Measurements from ENCODE around the gene PYURF.

The PYURF gene

GRCh38 chr4:88517825-88518224 is 5.8 kb downstream of the PYURF start:
- H3K4me3 ChIP-seq (ENCODE audit: low read depth, low read length) = no peak overlapping the region
- ChIA-PET CTCF (interaction anchor here (1.1 to 10.8 kb wide), 5 partner anchors 12 to 544 kb away, joined by 3 to 360 read pairs (median 32); partner anchors contain the start of gene HERC6), POLR2A (no interaction called here)
- TF ChIP-seq CTCF (IDR thresholded peaks at IDR 0.05; ENCODE audit: insufficient read depth, low read length, missing control alignments) = no peak
- DNase-seq (ENCODE audit: low read depth, low spot score) = no peak

- H3K4me3 ChIP-seq (ENCODE audit: low read depth, low read length) = no peak overlapping the region
- no peak for TF ChIP-seq CTCF (IDR thresholded peaks at IDR 0.05; ENCODE audit: insufficient read depth, low read length, missing control alignments)
- no peak for DNase-seq (ENCODE audit: low read depth, low spot score)
- CTCF ChIA-PET = interaction anchor here (1.1 to 10.8 kb wide), 10 partner anchors 11 to 482 kb away, joined by 3 to 360 read pairs (median 26); partner anchors contain the start of gene HERC6
- POLR2A ChIA-PET = no interaction called here
Measured at GRCh38 chr4:88516746-88517145, 6.8 kb downstream of the PYURF start.

GRCh38 chr4:88514557-88515511 is 8.7 kb downstream of the PYURF start:
- no peak for DNase-seq (ENCODE audit: low read depth, low spot score)
- no peak overlapping the region for H3K4me3 ChIP-seq (ENCODE audit: low read depth, low read length)
- ChIA-PET POLR2A (no interaction called here), CTCF (interaction anchor here (0.6 to 10.8 kb wide), 40 partner anchors 8 to 849 kb away, joined by 3 to 360 read pairs (median 4); partner anchors contain the start of genes HERC6, PPM1K and PYURF)
- TF ChIP-seq CTCF (IDR thresholded peaks at IDR 0.05; ENCODE audit: insufficient read depth, low read length, missing control alignments) = no peak

GRCh38 chr4:88511236-88511635 is 12.3 kb downstream of the PYURF start:
- no peak overlapping the region for H3K4me3 ChIP-seq (ENCODE audit: low read depth, low read length)
- POLR2A ChIA-PET = no interaction called here
- TF ChIP-seq CTCF (IDR thresholded peaks at IDR 0.05; ENCODE audit: insufficient read depth, low read length, missing control alignments) = no peak
- no peak for DNase-seq (ENCODE audit: low read depth, low spot score)
- CTCF ChIA-PET = interaction anchor here (1.0 to 3.4 kb wide), 6 partner anchors 11 to 300 kb away, joined by 3 to 28 read pairs (median 4); partner anchors contain the start of gene HERC5

GRCh38 chr4:88503344-88503743 is 20.2 kb downstream of the PYURF start:
- POLR2A ChIA-PET = no interaction called here
- TF ChIP-seq CTCF (IDR thresholded peaks at IDR 0.05; ENCODE audit: insufficient read depth, low read length, missing control alignments) = no peak
- CTCF ChIA-PET = interaction anchor here (1.4 to 1.6 kb wide), 3 partner anchors 12 to 284 kb away, joined by 3 to 5 read pairs (median 5); no protein-coding TSS in a partner anchor
- H3K4me3 ChIP-seq (ENCODE audit: low read depth, low read length) = no peak overlapping the region
- DNase-seq (ENCODE audit: low read depth, low spot score) = no peak

GRCh38 chr4:88497859-88498409 is 25.6 kb downstream of the PYURF start:
- no peak for DNase-seq (ENCODE audit: low read depth, low spot score)
- no peak for TF ChIP-seq CTCF (IDR thresholded peaks at IDR 0.05; ENCODE audit: insufficient read depth, low read length, missing control alignments)
- CTCF ChIA-PET = no interaction called here
- no peak overlapping the region for H3K4me3 ChIP-seq (ENCODE audit: low read depth, low read length)
- POLR2A ChIA-PET = no interaction called here

Data from AG04449 (cell line).